ENCODE measurements around the gene CDKL1. TPM values are rescaled to one million over a fixed set of nuclear protein-coding genes. Genes with fewer than 3 reads are reported as not detected.

The CDKL1 gene
- total RNA-seq, 4 donors from 2014 or later, result 15.3 to 36.8 (median 28.2) TPM

DNA sequence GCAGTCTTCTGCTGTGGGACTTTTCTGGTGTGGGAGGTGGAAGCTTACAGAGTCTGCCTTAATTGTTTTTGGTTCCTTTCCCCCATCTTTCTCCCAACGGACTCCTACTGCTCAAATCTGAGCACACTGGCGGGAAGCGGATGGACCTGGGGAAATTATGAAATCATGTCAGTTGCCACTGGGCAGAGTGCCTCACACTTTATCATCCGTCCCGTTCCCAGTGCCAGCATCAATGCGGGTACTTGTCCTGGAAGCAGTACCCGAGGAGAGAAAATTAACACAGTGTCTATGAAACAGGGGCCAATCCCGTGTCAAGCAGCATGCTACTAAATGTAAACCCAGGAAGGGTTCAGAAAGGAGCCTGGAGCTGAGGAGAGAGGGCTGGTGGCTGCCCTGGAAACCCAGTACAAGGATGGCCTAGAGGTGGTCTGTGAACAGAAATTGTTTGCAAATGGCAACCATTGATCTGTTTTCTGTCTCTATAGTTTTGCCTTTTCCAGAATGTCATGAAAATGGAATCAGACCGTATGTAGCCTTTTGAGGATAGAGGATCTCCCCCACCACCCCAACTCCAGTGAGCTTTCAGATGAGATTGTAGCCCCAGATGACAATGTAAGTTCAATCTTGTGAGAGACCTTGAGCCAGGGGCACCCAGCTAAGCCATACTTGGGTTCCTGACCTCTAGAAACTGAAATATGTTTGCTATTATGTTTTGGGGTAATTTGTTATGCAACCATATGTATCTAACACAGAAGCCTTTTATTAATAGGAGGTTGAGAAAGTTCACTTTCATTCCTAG lies 908 bp upstream of the CDKL1 start:
- peak overlapping the region; percentile 84 to 95 (median 94) for H3K27ac ChIP-seq
- WGBS, 2 donors (ENCODE audit: low coverage in 1 of 2), result 6 to 18% methylated on average over 3 to 9 of the region's 9 CpGs
- H3K27me3 ChIP-seq, result no peaks in the 10 kb centered on the region
- no peaks in the 10 kb centered on the region for H3K9me3 ChIP-seq
- H3K36me3 ChIP-seq, result no peaks in the 10 kb centered on the region
- H3K4me3 ChIP-seq, result peak overlapping the region in 3 of 4 donors; percentile 53 to 62 (median 61)
- intact Hi-C loops (cut with DNase I; ENCODE audit: low total_unique reads), result loop anchor here (5.0 to 10.0 kb wide), 2 partner anchors 45 to 83 kb away; partner anchors contain the start of genes DMAC2L and L2HGDH
- TF ChIP-seq CTCF (IDR thresholded peaks at IDR 0.05), result no peak
- no peak for TF ChIP-seq POLR2A (IDR thresholded peaks at IDR 0.05)
- TF ChIP-seq POLR2AphosphoS5 (IDR thresholded peaks at IDR 0.05), result no peak
- no peak for TF ChIP-seq EP300 (IDR thresholded peaks at IDR 0.05; ENCODE audit: low read depth)
- peaks cover 16 to 63% (median 27%) of the 10 kb centered on the region in 4 donors for H3K4me1 ChIP-seq
- in situ Hi-C loops (cut with MboI; ENCODE audit: low pct_ligation_motif_present in 1 of 4, low pct_unique_long_range_greater_than_20kb in 1 of 4, low sequenced_read_pairs in 3 of 4), result no loop called here
- peak; percentile 34 for DNase-seq

GRCh38 chr14:50395448-50395847 lies 1.2 kb downstream of the CDKL1 start:
- DNase-seq, result peak; percentile 29
- TF ChIP-seq CTCF (IDR thresholded peaks at IDR 0.05), result no peak
- no peak for TF ChIP-seq POLR2AphosphoS5 (IDR thresholded peaks at IDR 0.05)
- TF ChIP-seq POLR2A (IDR thresholded peaks at IDR 0.05), result no peak
- no peak for TF ChIP-seq EP300 (IDR thresholded peaks at IDR 0.05; ENCODE audit: low read depth)
- Histone ChIP-seq H3K27ac (peak overlapping the region; percentile 84 to 95 (median 94)), H3K9me3 (no peaks in the 10 kb centered on the region), H3K4me3 (peak overlapping the region in 3 of 4 donors; percentile 53 to 62 (median 61)), H3K27me3 (no peaks in the 10 kb centered on the region), H3K36me3 (no peaks in the 10 kb centered on the region), H3K4me1 (peaks cover 16 to 63% (median 27%) of the 10 kb centered on the region in 4 donors)
- in situ Hi-C loops (cut with MboI; ENCODE audit: low pct_ligation_motif_present in 1 of 4, low pct_unique_long_range_greater_than_20kb in 1 of 4, low sequenced_read_pairs in 3 of 4) (no loop called here), intact Hi-C loops (cut with DNase I; ENCODE audit: low total_unique reads) (loop anchor here (5.0 to 10.0 kb wide), 2 partner anchors 43 to 81 kb away; partner anchors contain the start of genes DMAC2L and L2HGDH)
- whole genome bisulfite sequencing, 2 donors (ENCODE audit: low coverage in 1 of 2), result 44 to 46% methylated on average over 5 of the region's 5 CpGs

- in situ Hi-C loops (cut with MboI; ENCODE audit: low pct_ligation_motif_present in 1 of 4, low pct_unique_long_range_greater_than_20kb in 1 of 4, low sequenced_read_pairs in 3 of 4) (no loop called here), intact Hi-C loops (cut with DNase I; ENCODE audit: low total_unique reads) (loop anchor here (5.0 to 10.0 kb wide), 2 partner anchors 42 to 80 kb away; partner anchors contain the start of genes DMAC2L and L2HGDH)
- no peak for DNase-seq
- Histone ChIP-seq H3K4me1 (peaks cover 13 to 56% (median 27%) of the 10 kb centered on the region in 4 donors), H3K9me3 (no peaks in the 10 kb centered on the region), H3K36me3 (no peaks in the 10 kb centered on the region), H3K27ac (peak overlapping the region in 2 of 4 donors; percentile 84 to 95), H3K27me3 (no peaks in the 10 kb centered on the region), H3K4me3 (peak overlapping the region in 1 of 4 donors; percentile 61)
- 84 to 91% methylated on average over 5 of the region's 5 CpGs for WGBS, 2 donors (ENCODE audit: low coverage in 1 of 2)
- TF ChIP-seq EP300 (IDR thresholded peaks at IDR 0.05; ENCODE audit: low read depth) (no peak), POLR2A (IDR thresholded peaks at IDR 0.05) (no peak), CTCF (IDR thresholded peaks at IDR 0.05) (no peak), POLR2AphosphoS5 (IDR thresholded peaks at IDR 0.05) (no peak)
Observed at GRCh38 chr14:50394713-50395112, 2.0 kb downstream of the CDKL1 start.

GRCh38 chr14:50389668-50390441 lies 6.8 kb downstream of the CDKL1 start:
- Histone ChIP-seq H3K9me3 (no peaks in the 10 kb centered on the region), H3K36me3 (no peaks in the 10 kb centered on the region), H3K27ac (peak overlapping the region in 3 of 4 donors; percentile 0 to 62 (median 52)), H3K27me3 (no peaks in the 10 kb centered on the region), H3K4me3 (no peak overlapping the region), H3K4me1 (peaks cover 4 to 31% (median 15%) of the 10 kb centered on the region in 4 donors)
- WGBS, 2 donors (ENCODE audit: low coverage in 1 of 2), result 77 to 80% methylated on average over 5 to 9 of the region's 9 CpGs
- intact Hi-C loops (cut with DNase I; ENCODE audit: low total_unique reads) (loop anchor here (10.0 kb wide), 1 partner anchor 75 kb away; the partner anchor contains the start of genes DMAC2L and L2HGDH), in situ Hi-C loops (cut with MboI; ENCODE audit: low pct_ligation_motif_present in 1 of 4, low pct_unique_long_range_greater_than_20kb in 1 of 4, low sequenced_read_pairs in 3 of 4) (no loop called here)
- TF ChIP-seq EP300 (IDR thresholded peaks at IDR 0.05; ENCODE audit: low read depth), result no peak
- TF ChIP-seq POLR2A (IDR thresholded peaks at IDR 0.05), result no peak
- no peak for TF ChIP-seq POLR2AphosphoS5 (IDR thresholded peaks at IDR 0.05)
- no peak for TF ChIP-seq CTCF (IDR thresholded peaks at IDR 0.05)
- DNase-seq, result no peak
